ENCODE results near the gene SIRPG.

SIRPG gene

GRCh38 chr20:1676650-1677049, 19.1 kb upstream of the SIRPG start:
- Histone ChIP-seq H3K27me3 (replicated peaks) (no peaks in the 10 kb centered on the region), H3K4me3 (ENCODE audit: low read depth, low read length) (no peak overlapping the region), H3K36me3 (replicated peaks) (no peaks in the 10 kb centered on the region), H3K27ac (no peak overlapping the region)
- no peak for TF ChIP-seq CTCF (IDR thresholded peaks at IDR 0.05; ENCODE audit: low read depth, low read length, missing control alignments)
- in situ Hi-C loops (cut with HindIII; ENCODE audit: low pct_ligation_motif_present, low sequenced_read_pairs) = no loop called here
- no peak for DNase-seq

- Histone ChIP-seq H3K4me3 (ENCODE audit: low read depth, low read length) (no peak overlapping the region), H3K36me3 (replicated peaks) (no peaks in the 10 kb centered on the region), H3K27ac (no peak overlapping the region), H3K27me3 (replicated peaks) (no peaks in the 10 kb centered on the region)
- in situ Hi-C loops (cut with HindIII; ENCODE audit: low pct_ligation_motif_present, low sequenced_read_pairs) = no loop called here
- DNase-seq = no peak
- TF ChIP-seq CTCF (IDR thresholded peaks at IDR 0.05; ENCODE audit: low read depth, low read length, missing control alignments) = no peak
These were observed 17.6 kb upstream of the SIRPG start for GRCh38 chr20:1674990-1675780.

GRCh38 chr20:1674361-1674760, 16.8 kb upstream of the SIRPG start:
- Histone ChIP-seq H3K36me3 (replicated peaks) (no peaks in the 10 kb centered on the region), H3K4me3 (ENCODE audit: low read depth, low read length) (no peak overlapping the region), H3K27ac (no peak overlapping the region), H3K27me3 (replicated peaks) (no peaks in the 10 kb centered on the region)
- TF ChIP-seq CTCF (IDR thresholded peaks at IDR 0.05; ENCODE audit: low read depth, low read length, missing control alignments) = no peak
- in situ Hi-C loops (cut with HindIII; ENCODE audit: low pct_ligation_motif_present, low sequenced_read_pairs) = no loop called here
- no peak for DNase-seq

DNA sequence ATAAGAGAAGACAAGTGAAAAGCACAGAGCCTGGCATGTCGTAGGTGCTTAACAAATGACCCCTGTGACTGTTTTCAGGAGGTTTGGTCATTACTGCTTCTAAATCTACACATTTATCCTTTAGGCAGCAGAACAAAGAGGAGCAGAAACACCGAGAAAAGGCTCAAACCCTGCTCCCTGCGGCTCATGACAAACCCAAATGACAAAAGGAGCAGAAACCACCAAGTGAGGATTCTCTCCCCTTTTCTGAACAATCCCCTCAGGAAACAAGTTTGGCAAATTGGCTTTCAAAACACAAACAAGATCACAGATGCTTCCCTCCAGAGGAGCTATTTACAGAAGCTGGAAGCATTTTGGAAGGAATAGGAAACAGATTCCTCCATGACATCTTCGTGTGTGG, 15.8 kb upstream of the SIRPG start:
- Histone ChIP-seq H3K27ac (no peak overlapping the region), H3K27me3 (replicated peaks) (no peaks in the 10 kb centered on the region), H3K4me3 (ENCODE audit: low read depth, low read length) (no peak overlapping the region), H3K36me3 (replicated peaks) (no peaks in the 10 kb centered on the region)
- TF ChIP-seq CTCF (IDR thresholded peaks at IDR 0.05; ENCODE audit: low read depth, low read length, missing control alignments) = no peak
- DNase-seq = no peak
- in situ Hi-C loops (cut with HindIII; ENCODE audit: low pct_ligation_motif_present, low sequenced_read_pairs) = no loop called here

GRCh38 chr20:1672728-1673127, 15.1 kb upstream of the SIRPG start:
- in situ Hi-C loops (cut with HindIII; ENCODE audit: low pct_ligation_motif_present, low sequenced_read_pairs) = no loop called here
- Histone ChIP-seq H3K4me3 (ENCODE audit: low read depth, low read length) (no peak overlapping the region), H3K27ac (no peak overlapping the region), H3K27me3 (replicated peaks) (no peaks in the 10 kb centered on the region), H3K36me3 (replicated peaks) (no peaks in the 10 kb centered on the region)
- TF ChIP-seq CTCF (IDR thresholded peaks at IDR 0.05; ENCODE audit: low read depth, low read length, missing control alignments) = no peak
- DNase-seq = no peak
